HG03565 (cell line): ENCODE results near the gene TNN.
"Not testable (repeated sequence)": the region's sequence is repeated elsewhere in the genome, so short reads cannot be mapped to it uniquely, and the experiment has no call there.

Source experiments
- ATAC-seq: cut with Tn5 transposase; IDR thresholded peaks from one replicate; pipeline ENCODE4 v1.9.1; 2021; ENCODE audit warnings: mild to moderate bottlenecking, moderate library complexity; ENCODE audit not compliant: unreplicated experiment

The TNN gene

DNA sequence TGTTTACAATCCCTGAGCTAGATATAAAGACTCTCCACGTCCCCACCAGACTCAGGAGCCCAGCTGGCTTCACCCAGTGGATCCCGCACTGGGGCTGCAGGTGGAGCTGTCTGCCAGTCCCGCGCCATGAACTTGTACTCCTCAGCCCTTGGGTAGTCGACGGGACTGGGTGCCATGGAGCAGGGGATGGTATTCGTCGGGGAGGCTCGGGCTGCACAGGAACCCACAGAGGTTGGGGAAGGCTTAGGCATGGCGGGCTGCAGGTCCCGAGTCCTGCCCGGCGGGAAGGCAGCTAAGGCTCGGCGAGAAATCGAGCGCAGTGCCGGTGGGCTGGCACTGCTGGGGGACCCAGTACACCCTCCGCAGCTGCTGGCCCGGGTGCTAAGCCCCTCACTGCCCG lies 34.5 kb downstream of the TNN start:
- not testable (repeated sequence) for ATAC-seq

DNA sequence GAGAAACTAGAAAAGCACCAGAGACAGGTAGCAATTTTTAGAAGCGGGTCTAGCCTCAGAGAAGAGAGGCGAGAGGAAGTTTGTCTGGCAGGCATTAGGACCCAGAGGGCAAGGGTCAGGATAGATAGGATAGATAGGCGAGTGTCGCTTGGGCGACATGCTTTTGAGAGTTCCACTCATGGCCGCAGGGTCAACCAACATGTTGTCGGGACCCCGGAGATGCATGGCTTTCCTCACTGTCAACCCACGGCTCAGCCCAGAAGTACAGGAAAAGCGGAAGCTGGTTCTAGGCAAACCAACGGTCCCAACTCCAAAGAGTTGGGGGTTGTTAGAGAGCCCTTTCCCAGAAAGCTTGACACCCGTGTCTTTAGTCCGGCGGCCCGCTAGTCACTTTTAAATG lies 38.9 kb downstream of the TNN start:
- not testable (repeated sequence) for ATAC-seq

DNA sequence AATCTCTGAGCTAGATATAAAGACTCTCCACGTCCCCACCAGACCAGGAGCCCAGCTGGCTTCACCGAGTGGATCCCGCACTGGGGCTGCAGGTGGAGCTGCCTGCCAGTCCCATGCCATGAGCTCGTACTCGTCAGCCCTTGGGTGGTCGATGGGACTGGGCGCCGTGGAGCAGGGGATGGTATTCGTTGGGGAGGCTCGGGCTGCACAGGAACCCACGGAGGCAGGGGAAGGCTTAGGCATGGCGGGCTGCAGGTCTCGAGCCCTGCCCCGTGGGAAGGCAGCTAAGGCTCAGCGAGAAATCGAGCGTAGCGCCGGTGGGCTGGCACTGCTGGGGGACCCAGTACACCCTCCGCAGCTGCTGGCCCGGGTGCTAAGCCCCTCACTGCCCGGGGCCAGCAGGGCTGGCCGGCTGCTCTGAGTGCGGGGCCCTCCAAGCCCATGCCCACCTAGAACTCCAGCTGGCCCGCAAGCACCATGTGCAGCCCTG lies 40.7 kb downstream of the TNN start:
- ATAC-seq, result not testable (repeated sequence)

DNA sequence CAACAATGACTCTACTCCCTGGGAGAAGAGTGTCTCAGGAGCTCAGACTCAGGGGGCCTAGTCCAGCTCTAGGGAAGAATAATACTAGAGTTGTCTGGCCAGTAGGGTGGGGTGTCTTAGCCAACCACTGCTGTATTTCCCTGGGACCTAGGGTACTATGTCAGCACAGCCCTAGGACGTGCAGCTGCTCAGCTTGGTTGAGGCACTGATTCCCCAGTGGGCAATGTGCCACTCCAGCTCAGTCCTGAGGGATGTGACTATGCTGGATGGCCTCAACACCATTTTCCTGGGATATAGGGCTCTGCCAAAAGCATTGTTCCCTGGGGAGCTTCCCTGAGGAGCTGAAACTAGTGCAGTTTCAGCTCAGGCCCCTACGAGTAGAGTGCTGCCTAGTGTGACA lies 47.4 kb downstream of the TNN start:
- ATAC-seq, result no peak

DNA sequence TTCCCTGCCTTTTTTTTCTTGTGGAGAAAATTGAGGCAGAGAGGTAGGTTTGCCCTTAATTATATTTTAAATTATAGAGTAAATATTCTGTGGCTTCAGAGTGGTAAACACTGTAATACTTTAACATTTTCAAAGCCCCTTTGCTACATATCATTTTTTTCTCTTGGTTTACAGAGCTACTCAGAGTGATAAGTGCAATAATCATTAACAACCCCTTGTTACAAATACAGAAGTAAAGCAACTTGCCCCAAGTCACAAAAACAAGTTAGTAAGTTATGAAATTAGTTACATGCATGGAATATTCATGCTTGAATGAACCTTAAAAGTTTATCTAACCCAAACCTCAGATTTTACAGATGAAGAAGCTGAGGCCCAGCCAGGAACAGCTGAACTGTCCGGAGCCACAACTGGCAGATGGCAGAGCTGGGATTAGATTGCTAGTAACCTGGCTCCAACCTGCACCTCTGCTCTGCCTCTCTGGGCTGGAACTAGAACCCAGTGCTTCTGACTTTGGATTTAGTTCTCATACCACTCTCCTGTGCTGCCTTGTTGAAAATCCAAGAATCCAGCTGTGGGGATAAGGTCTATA lies 48.7 kb downstream of the TNN start:
- no peak for ATAC-seq

DNA sequence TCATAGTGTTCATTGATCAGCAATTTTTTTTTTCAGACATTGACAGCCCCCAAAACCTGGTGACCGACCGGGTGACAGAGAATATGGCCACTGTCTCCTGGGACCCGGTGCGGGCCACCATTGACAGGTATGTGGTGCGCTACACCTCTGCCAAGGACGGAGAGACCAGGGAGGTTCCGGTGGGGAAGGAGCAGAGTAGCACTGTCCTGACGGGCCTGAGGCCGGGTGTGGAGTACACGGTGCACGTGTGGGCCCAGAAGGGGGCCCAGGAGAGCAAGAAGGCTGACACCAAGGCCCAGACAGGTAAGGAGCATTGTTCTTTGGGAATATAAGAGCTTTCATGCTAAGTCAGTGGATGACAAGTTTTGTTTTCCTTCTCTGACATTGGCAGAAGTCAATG lies 49.3 kb downstream of the TNN start:
- ATAC-seq, result no peak

DNA sequence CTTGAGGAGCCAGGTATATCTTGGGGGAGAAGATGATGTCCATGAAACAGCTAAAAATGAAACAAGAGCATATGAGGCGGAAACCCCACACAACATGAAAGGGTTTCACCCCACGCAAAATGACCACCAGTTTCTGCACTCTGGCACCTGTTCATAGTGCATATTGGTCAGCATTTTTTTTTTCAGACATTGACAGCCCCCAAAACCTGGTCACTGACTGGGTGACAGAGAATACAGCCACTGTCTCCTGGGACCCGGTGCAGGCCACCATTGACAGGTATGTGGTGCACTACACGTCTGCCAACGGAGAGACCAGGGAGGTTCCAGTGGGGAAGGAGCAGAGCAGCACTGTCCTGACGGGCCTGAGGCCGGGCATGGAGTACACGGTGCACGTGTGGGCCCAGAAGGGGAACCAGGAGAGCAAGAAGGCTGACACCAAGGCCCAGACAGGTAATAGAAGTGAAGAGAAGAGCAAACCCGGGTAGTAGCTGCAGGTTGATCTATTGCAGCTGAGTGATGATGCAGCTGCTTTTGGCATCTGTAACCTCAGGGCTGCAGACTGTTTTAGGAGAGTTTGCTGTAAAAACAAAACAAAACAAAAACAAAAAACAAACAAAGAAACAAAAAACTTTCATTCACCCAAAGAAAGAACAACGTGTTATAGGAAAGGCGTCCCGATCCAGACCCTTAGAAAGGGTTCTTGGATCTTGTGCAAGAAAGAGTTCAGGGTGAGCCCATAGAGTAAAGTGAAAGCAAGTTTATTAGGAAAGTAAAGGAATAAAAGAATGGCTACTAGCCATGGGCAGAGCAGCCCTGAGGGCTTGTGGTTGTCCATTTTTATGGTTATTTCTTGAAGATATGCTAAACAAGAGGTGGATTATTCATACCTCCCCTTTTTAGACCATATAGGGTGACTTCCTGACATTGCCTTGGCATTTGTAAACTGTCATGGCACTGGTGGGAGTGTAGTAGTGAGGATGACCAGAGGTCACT lies 51.0 kb downstream of the TNN start:
- ATAC-seq, result peak; percentile 61

DNA sequence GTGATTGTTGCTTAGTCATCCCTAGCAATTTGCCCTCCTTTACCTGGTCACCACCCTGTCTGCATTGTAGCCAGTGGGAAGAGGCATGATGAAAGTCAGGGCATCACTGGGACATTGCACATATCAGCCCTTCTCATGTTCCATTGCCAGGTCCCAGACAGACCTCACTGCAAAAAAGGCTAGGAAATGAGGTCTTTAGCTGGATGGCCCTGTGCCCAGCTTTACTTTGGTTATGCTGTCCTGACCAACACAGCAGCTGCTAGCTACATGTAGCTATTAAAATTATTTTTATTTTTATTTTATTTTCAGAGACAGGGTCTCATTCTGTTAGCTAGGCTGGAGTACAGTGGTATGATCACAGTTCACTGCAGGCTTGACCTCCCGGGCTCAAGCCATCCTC lies 52.9 kb downstream of the TNN start:
- ATAC-seq, result no peak

DNA sequence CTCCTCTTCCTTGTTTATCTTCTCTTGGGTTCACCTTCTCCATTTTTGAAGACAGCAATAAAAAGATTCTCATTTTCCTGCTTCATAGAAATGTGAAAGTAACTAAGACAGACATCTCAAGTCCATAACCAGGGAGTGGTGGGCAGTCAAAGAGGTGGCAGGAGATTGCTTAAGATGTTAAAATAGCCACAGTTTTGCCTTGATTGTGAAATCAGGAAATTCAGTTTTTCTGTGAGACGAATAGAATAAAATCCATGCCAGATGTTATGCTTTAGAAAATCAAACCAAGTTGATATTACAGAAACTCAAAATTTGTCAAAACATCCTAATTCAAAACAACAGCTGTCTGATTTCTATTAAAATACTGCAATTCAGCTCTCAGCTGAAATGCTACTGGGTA lies 57.2 kb downstream of the TNN start:
- ATAC-seq, result no peak

DNA sequence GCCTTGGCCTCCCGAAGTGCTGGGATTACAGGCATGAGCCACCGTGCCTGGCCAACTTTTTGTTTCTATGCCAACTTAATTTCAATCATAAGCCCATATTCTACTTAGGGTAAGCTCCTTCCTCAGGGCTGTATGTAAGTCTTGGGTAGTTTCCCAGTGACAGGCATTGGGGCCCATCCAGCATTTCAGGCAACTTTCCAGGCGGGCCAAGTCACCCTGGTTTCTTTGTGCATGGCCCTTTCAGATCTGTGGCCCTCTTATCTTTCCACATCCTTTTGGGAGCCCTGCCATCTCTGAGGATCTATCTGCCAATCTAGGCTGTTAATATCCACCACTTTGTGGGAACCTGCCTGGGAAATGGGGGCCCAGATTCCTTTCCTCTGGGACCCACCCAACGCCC lies 58.7 kb downstream of the TNN start:
- ATAC-seq, result no peak

DNA sequence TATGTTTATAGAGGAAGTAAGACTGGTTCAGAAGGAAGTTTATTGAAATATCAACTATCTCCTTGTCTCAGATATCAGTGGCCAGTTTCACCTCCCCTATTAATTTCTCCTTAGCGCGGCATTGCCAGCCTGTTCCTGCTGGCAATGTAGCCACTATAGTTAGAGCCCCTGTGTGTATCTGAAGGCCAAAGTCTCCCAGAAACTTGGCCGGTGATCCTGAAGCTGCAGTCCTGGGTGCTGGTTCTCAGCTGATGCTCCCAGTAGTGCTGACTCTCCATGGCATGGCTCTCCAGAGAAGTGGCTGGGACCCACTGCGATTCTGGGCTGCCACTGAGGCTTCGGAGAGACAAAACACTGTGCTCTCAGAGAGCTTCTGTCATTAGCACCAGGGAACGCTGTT lies 59.9 kb downstream of the TNN start:
- ATAC-seq, result no peak

DNA sequence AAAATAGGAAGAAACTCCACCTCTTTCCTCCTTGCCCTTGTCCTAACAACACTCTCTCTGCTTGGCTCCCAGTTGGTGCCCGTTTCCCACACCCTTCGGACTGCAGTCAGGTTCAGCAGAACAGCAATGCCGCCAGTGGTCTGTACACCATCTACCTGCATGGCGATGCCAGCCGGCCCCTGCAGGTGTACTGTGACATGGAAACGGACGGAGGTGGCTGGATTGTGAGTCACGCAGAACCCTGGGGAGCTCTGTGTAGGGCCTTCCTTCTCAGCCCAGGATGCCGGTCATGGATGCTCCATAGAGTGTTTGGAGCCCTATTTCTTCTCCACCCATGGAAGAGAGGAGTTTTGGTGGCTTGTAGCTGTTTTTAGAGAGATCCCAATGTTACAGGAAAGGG lies 60.9 kb downstream of the TNN start:
- ATAC-seq, result no peak

DNA sequence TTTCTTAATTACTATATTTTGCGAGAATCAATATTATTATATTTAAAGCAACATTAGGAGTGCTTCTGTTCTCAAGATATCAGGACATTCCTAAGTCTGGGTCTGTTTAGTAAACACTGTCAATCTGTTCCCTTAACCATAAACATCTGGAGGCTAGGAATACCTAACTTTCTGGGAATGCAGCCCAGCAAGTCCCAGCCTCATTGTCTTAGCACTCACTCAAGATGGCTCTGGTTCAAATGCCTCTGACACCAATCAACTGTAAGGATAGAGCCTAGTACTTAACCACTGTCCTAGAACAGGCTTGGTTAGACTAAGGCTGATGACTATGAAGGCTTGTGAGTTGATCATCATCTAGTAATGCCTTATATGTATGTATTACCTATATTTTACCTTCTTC lies 61.5 kb downstream of the TNN start:
- no peak for ATAC-seq

DNA sequence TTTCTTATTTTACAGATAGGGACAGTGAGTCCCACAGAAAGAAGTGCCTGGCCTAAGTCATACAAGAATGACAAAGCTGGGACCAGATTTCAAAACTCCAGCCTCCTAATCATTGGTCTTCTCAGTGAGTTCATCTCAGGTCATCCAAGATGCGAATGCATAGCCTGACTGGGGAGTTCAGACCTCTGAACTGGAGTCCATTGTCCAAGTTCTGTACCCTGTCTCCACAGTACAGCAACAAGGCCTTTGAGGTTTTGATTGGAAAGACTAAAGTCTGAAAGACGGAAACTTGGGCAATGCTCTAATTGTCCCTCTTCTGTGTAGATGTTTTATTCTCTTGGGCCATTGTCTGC lies 62.0 kb downstream of the TNN start:
- no peak for ATAC-seq

DNA sequence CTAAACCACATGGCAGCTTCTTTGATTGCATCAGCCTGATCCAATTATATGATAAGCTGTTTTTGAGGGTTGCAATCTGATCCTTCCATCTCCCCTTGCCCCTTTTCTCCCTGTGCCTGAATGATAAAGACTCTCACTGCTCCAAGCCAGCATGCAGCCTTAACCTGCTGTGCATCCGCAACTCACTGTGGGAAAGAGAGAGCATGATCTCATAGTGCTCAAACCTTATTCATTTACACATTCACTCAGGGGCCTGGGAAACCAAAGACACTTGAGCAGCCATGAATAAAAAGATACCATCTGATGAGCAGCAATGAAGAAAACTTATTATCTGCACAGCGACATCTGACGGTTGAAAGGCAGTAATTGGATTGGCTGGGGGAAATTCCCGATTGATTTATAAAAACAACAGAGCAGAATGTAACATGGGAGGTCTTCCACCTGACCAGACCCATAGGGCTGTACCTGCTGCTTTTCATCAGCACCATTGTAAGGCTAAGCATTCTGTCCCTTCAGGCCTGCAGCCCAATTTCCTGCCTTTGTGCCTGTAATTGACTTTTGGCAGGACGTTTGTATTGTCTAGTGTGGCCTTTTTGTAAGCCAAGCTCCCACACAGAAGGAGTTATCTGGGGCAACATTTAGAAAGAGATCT lies 62.5 kb downstream of the TNN start:
- no peak for ATAC-seq

DNA sequence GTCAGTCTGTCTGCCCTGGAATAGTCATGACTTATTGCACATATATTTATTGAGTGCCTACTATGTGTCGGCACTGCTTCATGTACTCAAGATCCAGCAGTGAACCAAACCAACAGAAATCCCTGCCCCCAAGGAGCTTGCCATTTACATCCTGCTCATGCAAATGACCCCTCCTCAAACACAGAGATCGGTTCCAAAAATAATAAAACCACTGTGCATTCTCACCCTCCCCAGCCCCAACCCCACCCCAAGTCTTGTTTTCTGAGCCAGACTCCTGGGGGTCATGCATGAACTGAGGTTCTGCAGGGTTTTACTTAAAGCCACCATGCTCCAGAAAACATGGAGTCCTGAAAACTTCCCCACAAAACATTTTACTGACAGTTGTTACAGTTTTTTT lies 63.0 kb downstream of the TNN start:
- no peak for ATAC-seq

DNA sequence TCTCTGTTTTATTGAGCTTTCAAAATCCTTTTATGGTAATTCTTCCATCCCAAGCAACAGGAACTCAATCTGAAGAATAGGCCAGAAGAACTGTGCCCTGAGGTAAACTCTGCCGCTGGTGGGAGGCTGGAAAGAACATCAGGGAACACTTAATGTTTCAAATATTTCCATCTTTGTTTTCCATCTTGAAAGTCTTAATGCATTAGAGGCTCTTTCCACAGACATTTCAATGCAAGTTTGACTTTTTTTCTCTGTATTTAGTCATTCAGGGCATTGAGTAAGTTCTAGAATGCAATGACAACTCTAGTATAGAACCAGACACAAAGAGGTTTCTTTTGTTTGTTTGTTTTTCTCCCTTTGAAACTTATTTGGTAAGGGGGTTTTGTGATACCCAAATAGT lies 63.5 kb downstream of the TNN start:
- no peak for ATAC-seq

DNA sequence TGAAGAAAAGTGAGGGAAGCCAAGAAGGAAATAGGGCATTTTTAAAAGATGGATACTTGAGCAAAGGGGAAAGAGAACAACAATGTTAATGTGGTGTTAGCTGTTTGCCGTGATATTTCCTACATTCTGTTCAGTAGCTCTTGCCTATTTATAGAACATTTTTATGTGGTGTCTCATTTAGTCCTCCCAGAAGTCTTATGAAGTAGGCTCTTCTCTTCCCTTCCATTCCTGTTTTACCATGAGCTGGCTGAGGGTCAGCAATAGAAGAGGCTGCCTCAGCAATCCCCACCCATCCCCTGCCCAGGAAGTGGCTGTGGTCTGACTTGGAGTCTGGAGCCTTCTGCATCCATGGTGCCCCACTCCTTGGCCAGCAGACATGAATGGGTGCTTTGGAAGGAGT lies 64.8 kb downstream of the TNN start:
- no peak for ATAC-seq

DNA sequence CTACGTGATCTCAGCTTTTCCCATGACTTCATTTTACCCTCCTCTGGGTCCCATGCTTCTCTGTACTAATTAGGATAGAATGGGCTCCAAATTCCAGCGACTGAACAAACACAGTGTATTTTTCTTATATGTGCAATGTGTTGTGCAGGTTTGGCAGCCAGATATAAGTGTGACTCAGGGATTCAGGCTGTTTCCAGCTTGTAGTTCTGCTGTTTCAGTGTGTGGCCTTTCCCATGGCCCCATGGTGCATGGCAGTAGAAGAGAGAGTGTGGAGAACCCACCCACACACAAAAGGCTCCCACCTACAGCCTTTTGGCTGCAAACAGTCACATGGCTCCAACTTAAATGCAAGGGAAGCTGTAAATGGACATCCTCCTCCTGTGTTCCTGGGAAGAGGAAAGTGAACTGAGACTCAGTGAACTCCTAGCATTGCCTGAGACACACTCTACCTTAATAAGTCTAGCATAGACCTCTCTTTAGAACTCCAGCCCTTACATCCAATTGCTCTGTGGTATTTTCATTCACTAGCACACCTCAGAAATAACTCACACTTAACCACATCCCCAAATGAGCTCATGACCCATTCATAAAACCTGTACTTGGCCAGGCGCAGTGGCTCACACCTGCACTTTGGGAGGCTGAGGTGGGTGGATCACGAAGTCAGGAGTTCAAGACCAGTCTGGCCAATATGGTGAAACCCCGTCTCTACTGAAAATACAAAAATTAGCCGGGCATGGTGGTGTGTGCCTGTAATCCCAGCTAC lies 66.2 kb downstream of the TNN start:
- peak; percentile 48 for ATAC-seq

DNA sequence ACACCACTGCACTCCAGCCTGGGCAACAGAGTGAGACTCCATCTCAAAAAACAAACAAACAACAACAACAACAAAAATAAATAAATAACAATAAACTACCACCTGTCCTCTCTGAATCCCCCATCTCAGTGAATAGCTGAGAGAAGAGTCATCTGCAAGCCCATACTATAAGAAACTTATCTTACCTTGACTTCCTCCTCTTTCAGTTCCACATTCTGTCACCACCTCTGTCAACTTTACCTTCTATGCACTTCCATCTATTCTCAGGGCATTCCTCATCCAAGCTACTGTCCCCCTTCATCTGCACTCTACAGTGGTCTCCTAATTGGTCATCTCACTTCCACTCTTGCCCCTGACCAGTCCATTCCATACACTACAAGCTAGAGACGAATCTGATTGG lies 66.9 kb downstream of the TNN start:
- no peak for ATAC-seq

DNA sequence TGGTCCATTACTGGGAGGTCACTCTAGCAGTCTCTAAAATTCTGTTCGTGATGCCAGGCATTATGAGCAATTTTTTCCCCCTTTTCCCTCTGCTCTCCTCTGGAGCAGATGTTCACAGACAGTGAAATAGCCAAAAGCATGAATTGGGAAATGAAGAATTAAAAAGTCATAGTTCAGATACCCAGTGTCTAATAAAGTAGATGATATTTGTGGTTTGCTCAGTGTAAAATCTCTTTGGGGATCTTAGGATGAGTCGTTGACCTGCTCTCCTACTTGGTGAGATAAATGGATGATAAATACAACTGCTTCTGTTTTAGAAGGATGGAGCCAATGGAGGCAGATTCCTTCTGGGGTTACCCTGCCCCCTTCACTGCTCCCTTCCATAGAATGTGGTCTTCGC lies 68.6 kb downstream of the TNN start:
- ATAC-seq, result no peak
